Measurements from ENCODE around the gene RPL19.

DNA sequence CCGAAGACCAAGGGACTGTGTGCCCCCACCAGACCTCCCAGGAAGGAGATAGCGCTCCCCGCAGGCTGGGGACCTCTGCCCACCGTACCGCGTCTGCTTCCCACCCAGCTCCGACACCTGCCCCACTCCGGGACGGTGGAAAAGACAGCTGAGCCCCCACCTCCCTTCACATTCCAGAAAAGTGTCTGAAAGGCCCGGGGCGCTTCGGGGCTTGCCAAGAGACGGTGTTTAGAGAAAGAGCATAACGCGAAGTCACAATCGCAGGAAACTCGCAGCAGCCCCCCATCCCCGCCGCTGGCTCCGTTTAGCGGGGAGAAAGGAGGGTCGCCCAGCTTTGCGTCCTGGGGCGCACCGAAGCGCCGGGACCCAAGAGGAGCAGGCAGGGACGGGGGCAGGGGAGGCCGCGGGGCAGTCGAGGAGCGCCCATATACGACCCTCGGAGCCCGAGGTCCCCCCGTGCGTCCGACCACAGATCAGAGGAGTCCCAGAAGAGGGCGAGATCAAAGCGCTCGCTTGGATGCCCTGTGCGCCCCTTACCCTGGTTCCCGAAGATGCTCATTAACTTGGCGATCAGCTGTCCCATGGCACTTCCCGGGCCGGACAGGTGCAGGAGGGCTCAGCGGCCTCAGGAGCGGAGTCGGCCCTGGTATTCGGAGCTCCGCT, 34.8 kb upstream of the RPL19 start:
- TF ChIP-seq CTCF (IDR thresholded peaks at IDR 0.05), result no peak
- no peak for TF ChIP-seq POLR2A (IDR thresholded peaks at IDR 0.05)
